GM12878 (cell line): ENCODE measurements around the gene ENPP1. TPM values are rescaled to one million over a fixed set of nuclear protein-coding genes. Genes with fewer than 3 reads are reported as not detected.

Source experiments
- ATAC-seq: fragments of 200-7000 bp; cut with Tn5 transposase; 3 replicates; pipeline ENCODE4 v1.9.1; 2020; ENCODE audit warnings: mild to moderate bottlenecking, moderate library complexity
- BruUV-seq: library from RNA; stranded (reverse); fragments of 400-500 nt; replicated peaks from 2 replicates; lab custom pipeline; 2021; lab: Mats Ljungman, UMichigan
- CTCF ChIA-PET: fragments of 300-600 bp; sonication (Branson Sonifier 250); formaldehyde crosslinking; extraction: SDS; loops from one replicate; lab custom pipeline; 2021; ENCODE audit warnings: inconsistent platforms; lab: Yijun Ruan, JAX
- POLR2A ChIA-PET: fragments of 350-600 bp; formaldehyde crosslinking; extraction: SDS; loops from one replicate; lab custom pipeline; 2021; ENCODE audit warnings: inconsistent platforms; lab: Charles Lee
- RAD21 ChIA-PET: fragments of 300-600 bp; sonication (Branson Sonifier 250); formaldehyde crosslinking; loops from one replicate; lab custom pipeline; 2023; ENCODE audit warnings: antibody characterized with exemption; ENCODE audit not compliant: unreplicated experiment; lab: Charles Lee
- SMC1A ChIA-PET: fragments of 300-600 bp; sonication (Branson Sonifier 250); formaldehyde crosslinking; loops from one replicate; lab custom pipeline; 2023; ENCODE audit not compliant: unreplicated experiment, uncharacterized antibody; lab: Charles Lee
- DNase-seq: peaks from one replicate; pipeline ENCODE4 v3.0.0-alpha.2; 2011; ENCODE audit warnings: low read depth, low spot score
- FAIRE-seq: peaks from 3 replicates; lab custom pipeline; 2011; peaks lifted over from hg19 to GRCh38; lab: Jason Lieb, UNC
- H2AFZ ChIP-seq: 2 replicates; pipeline ENCODE4 v1.6.0; 2011; ENCODE audit warnings: low read depth, low read length, control low read depth; ENCODE audit not compliant: control insufficient read depth
- H3K27ac ChIP-seq: 2 replicates; pipeline ENCODE4 v1.5.1; 2011; ENCODE audit warnings: control low read depth; ENCODE audit not compliant: control insufficient read depth, insufficient read depth
- H3K27me3 ChIP-seq, 2 experiments: replicated peaks in 1 of 2; 2 replicates each; pipeline versions ENCODE4 v1.6.0 to v1.6.1; 2011; ENCODE audit warnings: low read length in 1 of 2; ENCODE audit not compliant: control insufficient read depth in 2 of 2, insufficient read depth in 2 of 2
- H3K36me3 ChIP-seq, 2 experiments: 2 replicates each; pipeline ENCODE4 v1.5.1; 2011; ENCODE audit warnings: low read length in 1 of 2; ENCODE audit not compliant: control insufficient read depth in 2 of 2, insufficient read depth in 2 of 2
- H3K4me1 ChIP-seq: 2 replicates; pipeline ENCODE4 v1.6.1; 2011; ENCODE audit warnings: mild to moderate bottlenecking, low read length, moderate library complexity, mixed read lengths; ENCODE audit not compliant: control insufficient read depth, insufficient read depth
- H3K4me2 ChIP-seq: 2 replicates; pipeline ENCODE4 v1.6.0; 2011; ENCODE audit warnings: control low read depth; ENCODE audit not compliant: control insufficient read depth, insufficient read depth
- H3K4me3 ChIP-seq: fragments of 200-600 bp; sonication (generic); 2 replicates; pipeline ENCODE4 v1.5.1; 2016
- H3K79me2 ChIP-seq: 2 replicates; pipeline ENCODE4 v1.6.0; 2011; ENCODE audit warnings: low read length; ENCODE audit not compliant: control insufficient read depth, insufficient read depth
- H3K9ac ChIP-seq: 2 replicates; pipeline ENCODE4 v1.8.0; 2011; ENCODE audit warnings: low read length, control low read depth, mixed read lengths; ENCODE audit not compliant: control insufficient read depth, insufficient read depth
- H3K9me3 ChIP-seq: replicated peaks from 3 replicates; pipeline ENCODE4 v1.5.1; 2011; ENCODE audit warnings: mild to moderate bottlenecking, low read length; ENCODE audit not compliant: control insufficient read depth, insufficient read depth
- H4K20me1 ChIP-seq: 2 replicates; pipeline ENCODE4 v1.6.0; 2011; ENCODE audit not compliant: control insufficient read depth, insufficient read depth
- CEBPB ChIP-seq, 2 experiments: fragments of 150-350 bp in 1 of 2; IDR thresholded peaks; 2 replicates each; pipeline ENCODE4 v1.6.1; 2012 to 2014; ENCODE audit warnings: low read depth in 2 of 2, low read length in 2 of 2, borderline replicate concordance in 1 of 2, inconsistent platforms in 1 of 2
- CREM ChIP-seq: IDR thresholded peaks from 2 replicates; pipeline ENCODE4 v1.6.1; 2014; ENCODE audit warnings: antibody characterized with exemption, low read depth
- EGR1 ChIP-seq, 2 experiments: IDR thresholded peaks; 1 replicate in 1 of 2; 2 replicates in 1 of 2; pipeline ENCODE4 v1.6.1; 2011 to 2012; ENCODE audit warnings: low read depth in 2 of 2, low read length in 2 of 2, borderline replicate concordance in 1 of 2, mild to moderate bottlenecking in 1 of 2, moderate library complexity in 1 of 2
- ETV6 ChIP-seq, 2 experiments: fragments of 450-650 bp in 1 of 2; IDR thresholded peaks in 1 of 2; conservative IDR thresholded peaks in 1 of 2; 2 replicates each; pipeline ENCODE4 v1.6.1; 2014; ENCODE audit warnings: antibody characterized with exemption in 1 of 2, borderline replicate concordance in 1 of 2, low read depth in 1 of 2, mild to moderate bottlenecking in 1 of 2, moderate library complexity in 1 of 2
- EZH2 ChIP-seq: IDR thresholded peaks from 2 replicates; pipeline ENCODE4 v1.6.1; 2012; ENCODE audit warnings: low read depth, mild to moderate bottlenecking, control low read depth, inconsistent platforms, low read length, borderline replicate concordance; ENCODE audit not compliant: control insufficient read depth
- FOS ChIP-seq: IDR thresholded peaks from 3 replicates; pipeline ENCODE4 v1.6.1; 2011; ENCODE audit warnings: borderline replicate concordance; ENCODE audit not compliant: insufficient read length; ENCODE audit errors: extremely low read depth
- HDAC6 ChIP-seq: fragments of 200-600 bp; sonication (generic); IDR thresholded peaks from one replicate; pipeline ENCODE4 v1.8.0; 2017; ENCODE audit warnings: antibody characterized with exemption; ENCODE audit not compliant: unreplicated experiment
- MTA2 ChIP-seq: fragments of 450-650 bp; IDR thresholded peaks from 2 replicates; pipeline ENCODE4 v1.6.1; 2016; ENCODE audit warnings: low read depth, mild to moderate bottlenecking, moderate library complexity
- MTA3 ChIP-seq: IDR thresholded peaks from 2 replicates; pipeline ENCODE4 v1.6.1; 2012; ENCODE audit warnings: low read length, inconsistent platforms, borderline replicate concordance
- NFIC ChIP-seq: IDR thresholded peaks from 2 replicates; pipeline ENCODE4 v1.6.1; 2012; ENCODE audit warnings: low read depth, mild to moderate bottlenecking, inconsistent platforms, low read length, moderate library complexity
- NFYB ChIP-seq: IDR thresholded peaks from 2 replicates; pipeline ENCODE4 v1.6.1; 2011; ENCODE audit warnings: low read depth, mild to moderate bottlenecking, low read length, improper control_type of control experiment, moderate library complexity; ENCODE audit not compliant: insufficient read depth
- POU2F2 ChIP-seq: IDR thresholded peaks from 3 replicates; pipeline ENCODE4 v1.6.1; 2011; ENCODE audit warnings: low read depth, mild to moderate bottlenecking, low read length, borderline replicate concordance
- RCOR1 ChIP-seq: conservative IDR thresholded peaks from 2 replicates; pipeline ENCODE4 v1.6.1; 2012; ENCODE audit warnings: low read depth, low read length, improper control_type of control experiment
- TAF1 ChIP-seq: IDR thresholded peaks from 2 replicates; pipeline ENCODE4 v1.6.1; 2011; ENCODE audit warnings: mild to moderate bottlenecking, low read depth, low read length, borderline replicate concordance
- ZNF207 ChIP-seq: fragments of 450-650 bp; IDR thresholded peaks from 2 replicates; pipeline ENCODE4 v1.6.1; 2014; ENCODE audit warnings: antibody characterized with exemption, mild to moderate bottlenecking, borderline replicate concordance
- ZNF622 ChIP-seq: fragments of 450-650 bp; IDR thresholded peaks from 2 replicates; pipeline ENCODE4 v1.6.1; 2017; ENCODE audit warnings: mild to moderate bottlenecking, inconsistent platforms
- ZZZ3 ChIP-seq: IDR thresholded peaks from 2 replicates; pipeline ENCODE4 v1.6.1; 2011; ENCODE audit warnings: low read depth; ENCODE audit not compliant: control insufficient read depth, insufficient read length
- WGBS: methylation state at CpG from one replicate; pipeline ENCODE4 v1.1.6; 2016; ENCODE audit warnings: low lambda C conversion rate; ENCODE audit not compliant: insufficient replicate concordance, insufficient coverage; ENCODE audit errors: missing lambda C conversion rate; 5-methylcytosine and 5-hydroxymethylcytosine counted together
- in situ Hi-C: fragments of 300-500 bp; cut with MboI; formaldehyde crosslinking; loops from 9 replicates; pipeline ENCODE4 v1.14.3; 2018; ENCODE audit warnings: mixed read lengths
- intact Hi-C: fragments of 100-400 bp; cut with micrococcal nuclease; formaldehyde crosslinking; loops from one replicate; pipeline ENCODE4 v1.14.2; 2022; ENCODE audit not compliant: unreplicated experiment
- polyA plus RNA-seq, 11 experiments: library from polyadenylated mRNA; depleted of rRNA in 4 of 11; unstranded in 6 of 11; stranded (reverse) in 5 of 11; fragments of >200 nt; fragmentation: Nextera tagmentation in 4 of 11; fragmentation: Illumina TruSeq in 1 of 11; extraction: Ambion mirVana in 4 of 11; extraction: Trizol in 1 of 11; gene quantifications; 1 replicate in 1 of 11; 2 replicates in 10 of 11; pipeline versions ENCODE4 v1.2.1 to v1.2.3, GENCODE V29; 2011 to 2016; ENCODE audit warnings: inconsistent platforms in 2 of 11, missing spikeins in 2 of 11, low read depth in 1 of 11
- total RNA-seq, 4 experiments: library from RNA; depleted of rRNA in 3 of 4; stranded (reverse); fragments of >200 nt in 3 of 4; fragmentation: Illumina TruSeq in 1 of 4; extraction: Trizol in 1 of 4; gene quantifications; 2 replicates each; pipeline versions ENCODE4 v1.2.1 to v1.2.3, GENCODE V29; 2013 to 2021
- TF ChIP-seq, protein P1 (sequence below): IDR thresholded peaks from 2 replicates; pipeline ENCODE4 v1.6.1; 2011; ENCODE audit warnings: borderline replicate concordance, low read depth, mild to moderate bottlenecking, moderate library complexity, mixed read lengths, low read length; ENCODE audit not compliant: insufficient read depth; ENCODE audit errors: extremely low read length
- TF ChIP-seq, protein P2 (sequence below): fragments of 450-650 bp; IDR thresholded peaks from 2 replicates; pipeline ENCODE4 v1.6.1; 2017; ENCODE audit warnings: mild to moderate bottlenecking

Gene ENPP1
- total and polyA plus RNA-seq, 10 of the 15 experiments (the other 5 are each of a cell fraction or from before 2014, with no cell fraction given) = 0.03 to 0.05 TPM; not detected in 8

DNA sequence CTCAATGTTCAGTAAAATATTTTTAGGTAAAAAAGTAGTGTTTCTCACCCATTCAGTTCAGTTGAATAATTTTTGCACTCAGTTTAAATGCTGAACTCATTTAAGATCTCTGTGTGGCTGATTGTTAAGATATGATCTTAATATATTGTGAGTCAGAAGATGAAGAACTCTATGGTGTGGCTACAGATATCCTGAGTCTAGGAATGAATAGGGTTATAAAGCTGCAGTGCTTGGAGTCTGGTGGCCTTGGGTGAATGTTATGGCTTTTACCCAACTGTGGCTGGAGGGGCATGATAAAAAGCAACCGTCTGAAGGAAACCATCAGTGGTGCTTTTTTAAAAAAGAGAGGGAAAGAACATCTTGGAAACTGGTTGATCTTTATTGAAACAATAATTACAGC, 77.4 kb downstream of the ENPP1 start:
- FAIRE-seq = no peak
- in situ Hi-C loops (no loop called here), intact Hi-C loops (no loop called here)
- H3K9me3 ChIP-seq = no peaks in the 10 kb centered on the region
- H3K79me2 ChIP-seq = no peaks in the 10 kb centered on the region
- TF ChIP-seq ZNF622 = no peak
- TF ChIP-seq TAF1 = no peak
- TF ChIP-seq, protein P1, sequence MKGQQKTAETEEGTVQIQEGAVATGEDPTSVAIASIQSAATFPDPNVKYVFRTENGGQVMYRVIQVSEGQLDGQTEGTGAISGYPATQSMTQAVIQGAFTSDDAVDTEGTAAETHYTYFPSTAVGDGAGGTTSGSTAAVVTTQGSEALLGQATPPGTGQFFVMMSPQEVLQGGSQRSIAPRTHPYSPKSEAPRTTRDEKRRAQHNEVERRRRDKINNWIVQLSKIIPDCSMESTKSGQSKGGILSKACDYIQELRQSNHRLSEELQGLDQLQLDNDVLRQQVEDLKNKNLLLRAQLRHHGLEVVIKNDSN = no peak
- TF ChIP-seq MTA3 = no peak
- no peak for TF ChIP-seq RCOR1
- no peak for TF ChIP-seq CEBPB (IDR thresholded peaks at IDR 0.05; ENCODE audit: borderline replicate concordance in 1 of 2, low read depth in 2 of 2, low read length in 2 of 2)
- no peak for TF ChIP-seq ETV6 (conservative IDR thresholded peaks at IDR 0.05 in 1 of 2, IDR thresholded peaks at IDR 0.05 in 1 of 2; ENCODE audit: borderline replicate concordance in 1 of 2, low read depth in 1 of 2)
- TF ChIP-seq ZNF207 = no peak
- TF ChIP-seq, protein P2, sequence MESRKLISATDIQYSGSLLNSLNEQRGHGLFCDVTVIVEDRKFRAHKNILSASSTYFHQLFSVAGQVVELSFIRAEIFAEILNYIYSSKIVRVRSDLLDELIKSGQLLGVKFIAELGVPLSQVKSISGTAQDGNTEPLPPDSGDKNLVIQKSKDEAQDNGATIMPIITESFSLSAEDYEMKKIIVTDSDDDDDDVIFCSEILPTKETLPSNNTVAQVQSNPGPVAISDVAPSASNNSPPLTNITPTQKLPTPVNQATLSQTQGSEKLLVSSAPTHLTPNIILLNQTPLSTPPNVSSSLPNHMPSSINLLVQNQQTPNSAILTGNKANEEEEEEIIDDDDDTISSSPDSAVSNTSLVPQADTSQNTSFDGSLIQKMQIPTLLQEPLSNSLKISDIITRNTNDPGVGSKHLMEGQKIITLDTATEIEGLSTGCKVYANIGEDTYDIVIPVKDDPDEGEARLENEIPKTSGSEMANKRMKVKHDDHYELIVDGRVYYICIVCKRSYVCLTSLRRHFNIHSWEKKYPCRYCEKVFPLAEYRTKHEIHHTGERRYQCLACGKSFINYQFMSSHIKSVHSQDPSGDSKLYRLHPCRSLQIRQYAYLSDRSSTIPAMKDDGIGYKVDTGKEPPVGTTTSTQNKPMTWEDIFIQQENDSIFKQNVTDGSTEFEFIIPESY = no peak
- TF ChIP-seq NFYB = no peak
- no peak for TF ChIP-seq EZH2
- no peak for TF ChIP-seq EGR1 (IDR thresholded peaks at IDR 0.05; ENCODE audit: borderline replicate concordance in 1 of 2, low read depth in 2 of 2, low read length in 2 of 2)
- TF ChIP-seq ZZZ3 = no peak
- TF ChIP-seq POU2F2 = no peak
- TF ChIP-seq CREM = no peak
- no peak for TF ChIP-seq HDAC6
- TF ChIP-seq MTA2 = no peak
- TF ChIP-seq FOS = no peak
- TF ChIP-seq NFIC = no peak
- ChIA-PET SMC1A (no interaction called here), CTCF (no interaction called here), RAD21 (no interaction called here), POLR2A (no interaction called here)
- H3K27ac ChIP-seq = no peak overlapping the region
- ATAC-seq = no peak
- no peak for DNase-seq
- H3K4me3 ChIP-seq = no peak overlapping the region
- no peak overlapping the region for H2AFZ ChIP-seq
- no peak overlapping the region for H3K4me2 ChIP-seq
- no peaks in the 10 kb centered on the region for H3K36me3 ChIP-seq
- no peaks in the 10 kb centered on the region for H4K20me1 ChIP-seq
- H3K4me1 ChIP-seq = no peaks in the 10 kb centered on the region
- H3K9ac ChIP-seq = no peak overlapping the region
- BruUV-seq = no TSS peak
- H3K27me3 ChIP-seq = no peaks in the 10 kb centered on the region
- 0% methylated on average over 1 of the region's 1 CpG for WGBS
